ENCODE measurements around the gene GAK.

GAK gene

GRCh38 chr4:867526-868250, 64.4 kb downstream of the GAK start:
- DNase-seq = no peak

- DNase-seq = no peak
Measured at GRCh38 chr4:866761-867390, 65.2 kb downstream of the GAK start.

GRCh38 chr4:866068-866760, 65.9 kb downstream of the GAK start:
- no peak for DNase-seq

GRCh38 chr4:865572-865971, 66.5 kb downstream of the GAK start:
- DNase-seq = no peak

- DNase-seq = no peak
Measured at GRCh38 chr4:865121-865465, 67.0 kb downstream of the GAK start.

GRCh38 chr4:864456-865120, 67.5 kb downstream of the GAK start:
- no peak for DNase-seq

- no peak for DNase-seq
Measured at GRCh38 chr4:860561-860960, 71.6 kb downstream of the GAK start.

- no peak for DNase-seq
Measured at GRCh38 chr4:859496-859895, 72.6 kb downstream of the GAK start.

GRCh38 chr4:858831-859451, 73.2 kb downstream of the GAK start:
- DNase-seq = no peak

- DNase-seq = no peak
Measured at GRCh38 chr4:858041-858481, 74.1 kb downstream of the GAK start.

GRCh38 chr4:857461-857860, 74.7 kb downstream of the GAK start:
- DNase-seq = no peak

GRCh38 chr4:856225-856901, 75.8 kb downstream of the GAK start:
- DNase-seq = no peak

GRCh38 chr4:855880-856224, 76.3 kb downstream of the GAK start:
- no peak for DNase-seq

GRCh38 chr4:854356-854755, 77.8 kb downstream of the GAK start:
- DNase-seq = no peak

- no peak for DNase-seq
Measured at GRCh38 chr4:853416-853781, 78.7 kb downstream of the GAK start.

GRCh38 chr4:851701-852430, 80.2 kb downstream of the GAK start:
- no peak for DNase-seq

GRCh38 chr4:850323-850945, 81.7 kb downstream of the GAK start:
- no peak for DNase-seq

- no peak for DNase-seq
Measured at GRCh38 chr4:849478-850175, 82.5 kb downstream of the GAK start.

- no peak for DNase-seq
Measured at GRCh38 chr4:848803-849477, 83.2 kb downstream of the GAK start.

- DNase-seq = no peak
Measured at GRCh38 chr4:848307-848691, 83.8 kb downstream of the GAK start.
